ENCODE data around the gene GAS1.

GAS1 gene

DNA sequence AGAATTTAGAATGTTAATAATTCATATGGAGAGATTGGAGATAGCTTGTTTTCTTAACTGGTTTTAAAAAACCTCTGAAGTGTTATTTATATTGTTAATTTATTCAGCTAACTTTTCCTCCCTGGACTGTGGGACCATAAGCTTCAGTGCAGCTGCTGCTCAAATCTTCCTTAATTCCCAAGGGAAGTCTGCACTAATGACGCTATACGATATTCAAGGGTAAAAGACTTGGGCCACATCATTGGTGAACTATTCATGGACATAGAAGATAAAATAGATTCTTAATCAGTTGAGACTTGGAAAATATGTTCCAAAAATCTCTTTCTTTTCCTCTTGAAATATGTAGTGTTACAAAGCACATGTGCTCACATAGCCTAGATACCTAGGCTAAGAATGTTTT, 31.1 kb upstream of the GAS1 start:
- Histone ChIP-seq H3K36me3 (replicated peaks in 1 of 2; ENCODE audit: control insufficient read depth in 2 of 2, insufficient read depth in 2 of 2, low read length in 2 of 2) (no peaks in the 10 kb centered on the region), H2BK15ac (ENCODE audit: low read length) (no peak overlapping the region), H2AFZ (ENCODE audit: low read length) (no peak overlapping the region), H3K9me3 (replicated peaks in 1 of 2; ENCODE audit: control insufficient read depth in 2 of 2, insufficient read depth in 1 of 2, low read depth in 1 of 2, low read length in 2 of 2) (peaks cover 0 to 2% of the 10 kb centered on the region in 2 donors), H4K8ac (ENCODE audit: low read depth, low read length) (no peak overlapping the region), H3K79me1 (ENCODE audit: low read depth, low read length) (no peaks in the 10 kb centered on the region), H3K18ac (ENCODE audit: low read length) (no peak overlapping the region), H2BK5ac (ENCODE audit: low read length) (no peak overlapping the region), H3K27me3 (ENCODE audit: control insufficient read depth in 3 of 3, insufficient read depth in 3 of 3, low read depth in 1 of 3, low read length in 3 of 3) (no peaks in the 10 kb centered on the region), H2BK12ac (ENCODE audit: low read length) (no peak overlapping the region), H3K9ac (ENCODE audit: low read depth, low read length, poor library complexity) (no peak overlapping the region), H3K4ac (ENCODE audit: low read length) (no peak overlapping the region), H4K91ac (ENCODE audit: low read depth, low read length, poor library complexity) (no peak overlapping the region), H3K27ac (replicated peaks; ENCODE audit: low read length) (no peak overlapping the region), H3K4me1 (ENCODE audit: control insufficient read depth in 2 of 2, insufficient read depth in 1 of 2, low read depth in 1 of 2, low read length in 2 of 2) (no peaks in the 10 kb centered on the region), H3K23ac (ENCODE audit: low read depth, low read length, poor library complexity) (no peak overlapping the region), H3K14ac (ENCODE audit: low read length) (no peak overlapping the region), H2AK5ac (ENCODE audit: low read depth, low read length) (no peak overlapping the region), H2BK120ac (ENCODE audit: low read depth, low read length) (no peak overlapping the region), H3K4me3 (ENCODE audit: low read length in 2 of 2) (no peak overlapping the region), H3K4me2 (ENCODE audit: insufficient read depth, low read length, poor library complexity, severe bottlenecking) (no peak overlapping the region)
- DNase-seq (ENCODE audit: low spot score) = no peak
- WGBS, 2 donors (ENCODE audit: extremely low coverage in 2 of 2, insufficient read length in 2 of 2, insufficient replicate concordance in 1 of 2) = no CpG with 5 or more reads among the region's 2 CpGs

DNA sequence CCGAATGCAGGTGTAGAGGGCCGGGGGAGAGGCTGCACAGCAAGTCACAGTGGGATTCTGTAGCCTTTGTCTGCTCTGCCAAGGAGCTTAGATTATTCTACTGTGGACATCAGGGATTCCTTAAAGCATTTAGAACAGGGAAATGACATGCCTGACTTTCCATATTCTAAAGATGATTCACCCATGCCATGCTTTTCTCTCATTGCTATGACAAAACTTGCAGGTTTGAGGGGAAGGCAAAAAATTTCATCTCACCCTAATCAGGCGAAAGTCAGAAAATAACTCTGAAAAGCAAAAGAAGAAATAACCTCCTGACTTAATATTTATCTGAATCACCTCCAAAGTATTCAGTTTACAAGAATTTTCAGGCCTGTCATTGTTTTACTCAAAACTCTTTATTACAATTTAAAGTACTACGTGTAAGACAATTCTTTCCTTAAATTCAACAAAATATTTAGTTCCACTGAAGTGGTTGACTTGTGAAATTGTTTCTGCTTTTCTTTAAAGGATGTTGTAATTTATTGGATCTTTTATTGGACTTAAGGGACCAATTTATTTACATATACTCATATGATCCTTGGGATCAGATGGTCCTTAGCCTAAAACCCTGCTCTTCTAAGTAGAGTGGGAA, 30.0 kb upstream of the GAS1 start:
- H3K36me3 ChIP-seq (replicated peaks in 1 of 2; ENCODE audit: control insufficient read depth in 2 of 2, insufficient read depth in 2 of 2, low read length in 2 of 2) = no peaks in the 10 kb centered on the region
- H3K4ac ChIP-seq (ENCODE audit: low read length) = no peak overlapping the region
- no peak overlapping the region for H3K14ac ChIP-seq (ENCODE audit: low read length)
- H2BK120ac ChIP-seq (ENCODE audit: low read depth, low read length) = no peak overlapping the region
- no peak overlapping the region for H3K4me2 ChIP-seq (ENCODE audit: insufficient read depth, low read length, poor library complexity, severe bottlenecking)
- no peak overlapping the region for H2BK15ac ChIP-seq (ENCODE audit: low read length)
- DNase-seq (ENCODE audit: low spot score) = no peak
- no peak overlapping the region for H3K4me3 ChIP-seq (ENCODE audit: low read length in 2 of 2)
- H3K9me3 ChIP-seq (replicated peaks in 1 of 2; ENCODE audit: control insufficient read depth in 2 of 2, insufficient read depth in 1 of 2, low read depth in 1 of 2, low read length in 2 of 2) = peaks cover 0 to 2% of the 10 kb centered on the region in 2 donors
- H3K27ac ChIP-seq (replicated peaks; ENCODE audit: low read length) = no peak overlapping the region
- H3K18ac ChIP-seq (ENCODE audit: low read length) = no peak overlapping the region
- no peak overlapping the region for H3K23ac ChIP-seq (ENCODE audit: low read depth, low read length, poor library complexity)
- no peaks in the 10 kb centered on the region for H3K4me1 ChIP-seq (ENCODE audit: control insufficient read depth in 2 of 2, insufficient read depth in 1 of 2, low read depth in 1 of 2, low read length in 2 of 2)
- H4K8ac ChIP-seq (ENCODE audit: low read depth, low read length) = no peak overlapping the region
- no CpG with 5 or more reads among the region's 4 CpGs for WGBS, 2 donors (ENCODE audit: extremely low coverage in 2 of 2, insufficient read length in 2 of 2, insufficient replicate concordance in 1 of 2)
- no peak overlapping the region for H4K91ac ChIP-seq (ENCODE audit: low read depth, low read length, poor library complexity)
- no peak overlapping the region for H2BK12ac ChIP-seq (ENCODE audit: low read length)
- H2AFZ ChIP-seq (ENCODE audit: low read length) = no peak overlapping the region
- peaks cover 0 to 2% (median 0%) of the 10 kb centered on the region in 3 experiments for H3K27me3 ChIP-seq (ENCODE audit: control insufficient read depth in 3 of 3, insufficient read depth in 3 of 3, low read depth in 1 of 3, low read length in 3 of 3)
- H3K9ac ChIP-seq (ENCODE audit: low read depth, low read length, poor library complexity) = peak overlapping the region; percentile 25
- H2AK5ac ChIP-seq (ENCODE audit: low read depth, low read length) = peak overlapping the region; percentile 22
- H3K79me1 ChIP-seq (ENCODE audit: low read depth, low read length) = no peaks in the 10 kb centered on the region
- H2BK5ac ChIP-seq (ENCODE audit: low read length) = no peak overlapping the region

DNA sequence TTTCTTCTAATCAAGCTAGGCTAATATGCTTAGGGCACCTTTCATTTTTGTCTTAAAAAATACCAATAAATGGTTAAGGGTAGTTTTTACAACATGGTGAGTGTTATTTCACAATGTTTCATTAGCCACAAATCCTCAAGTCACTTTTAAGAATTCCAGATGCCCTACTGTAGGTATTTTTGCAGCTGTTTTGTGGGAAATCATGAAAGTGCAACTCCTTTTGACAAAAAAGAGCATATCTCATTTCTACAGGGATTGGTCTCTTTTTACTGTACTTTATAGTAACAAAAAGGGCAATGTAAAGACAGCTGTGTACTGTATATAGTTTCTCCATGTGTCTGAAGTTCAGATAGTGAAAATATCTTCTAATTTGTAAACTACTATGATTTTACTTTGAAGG, 28.3 kb upstream of the GAS1 start:
- H3K4me1 ChIP-seq (ENCODE audit: control insufficient read depth in 2 of 2, insufficient read depth in 1 of 2, low read depth in 1 of 2, low read length in 2 of 2) = no peaks in the 10 kb centered on the region
- no peak overlapping the region for H3K23ac ChIP-seq (ENCODE audit: low read depth, low read length, poor library complexity)

DNA sequence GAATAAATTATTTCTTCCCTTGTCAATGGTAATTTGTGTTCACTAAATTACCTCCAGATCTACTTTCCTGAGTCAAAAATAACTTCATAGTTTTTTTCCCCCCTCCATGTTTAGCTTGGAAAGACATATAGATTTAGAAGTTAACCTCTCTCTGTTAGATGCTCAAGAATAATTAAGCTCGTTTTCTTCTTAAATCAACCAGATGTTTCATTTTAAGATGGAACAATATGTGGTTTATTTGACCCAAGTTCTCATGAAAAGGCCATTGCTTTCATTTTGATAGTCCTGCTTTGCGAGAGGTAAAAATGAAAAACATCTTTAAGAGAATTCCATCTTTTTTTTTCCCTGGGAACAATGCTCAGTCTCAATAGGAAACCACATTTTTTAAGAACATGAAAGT, 27.7 kb upstream of the GAS1 start:
- no peak overlapping the region for H3K4ac ChIP-seq (ENCODE audit: low read length)
- no peak overlapping the region for H2BK15ac ChIP-seq (ENCODE audit: low read length)
- H2AK5ac ChIP-seq (ENCODE audit: low read depth, low read length) = no peak overlapping the region
- H2BK12ac ChIP-seq (ENCODE audit: low read length) = no peak overlapping the region
- no peaks in the 10 kb centered on the region for H3K79me1 ChIP-seq (ENCODE audit: low read depth, low read length)
- H3K14ac ChIP-seq (ENCODE audit: low read length) = no peak overlapping the region
- no peak overlapping the region for H4K8ac ChIP-seq (ENCODE audit: low read depth, low read length)
- H2AFZ ChIP-seq (ENCODE audit: low read length) = no peak overlapping the region
- H3K18ac ChIP-seq (ENCODE audit: low read length) = no peak overlapping the region
- no peak overlapping the region for H3K23ac ChIP-seq (ENCODE audit: low read depth, low read length, poor library complexity)
- DNase-seq (ENCODE audit: low spot score) = no peak
- H3K27ac ChIP-seq (replicated peaks; ENCODE audit: low read length) = no peak overlapping the region
- no peaks in the 10 kb centered on the region for H3K4me1 ChIP-seq (ENCODE audit: control insufficient read depth in 2 of 2, insufficient read depth in 1 of 2, low read depth in 1 of 2, low read length in 2 of 2)
- WGBS, 2 donors (ENCODE audit: extremely low coverage in 2 of 2, insufficient read length in 2 of 2, insufficient replicate concordance in 1 of 2) = no CpG with 5 or more reads among the region's 2 CpGs
- peaks cover 0 to 2% of the 10 kb centered on the region in 2 donors for H3K9me3 ChIP-seq (replicated peaks in 1 of 2; ENCODE audit: control insufficient read depth in 2 of 2, insufficient read depth in 1 of 2, low read depth in 1 of 2, low read length in 2 of 2)
- peaks cover 0 to 2% (median 0%) of the 10 kb centered on the region in 3 experiments for H3K27me3 ChIP-seq (ENCODE audit: control insufficient read depth in 3 of 3, insufficient read depth in 3 of 3, low read depth in 1 of 3, low read length in 3 of 3)
- no peak overlapping the region for H2BK5ac ChIP-seq (ENCODE audit: low read length)
- no peak overlapping the region for H3K4me3 ChIP-seq (ENCODE audit: low read length in 2 of 2)
- H2BK120ac ChIP-seq (ENCODE audit: low read depth, low read length) = no peak overlapping the region
- H3K9ac ChIP-seq (ENCODE audit: low read depth, low read length, poor library complexity) = no peak overlapping the region
- H3K4me2 ChIP-seq (ENCODE audit: insufficient read depth, low read length, poor library complexity, severe bottlenecking) = no peak overlapping the region
- no peaks in the 10 kb centered on the region for H3K36me3 ChIP-seq (replicated peaks in 1 of 2; ENCODE audit: control insufficient read depth in 2 of 2, insufficient read depth in 2 of 2, low read length in 2 of 2)
- H4K91ac ChIP-seq (ENCODE audit: low read depth, low read length, poor library complexity) = no peak overlapping the region

More for the DNA sequence above, 28.3 kb upstream of the GAS1 start:
- no peak overlapping the region for H3K4me2 ChIP-seq (ENCODE audit: insufficient read depth, low read length, poor library complexity, severe bottlenecking)
- peaks cover 0 to 2% (median 0%) of the 10 kb centered on the region in 3 experiments for H3K27me3 ChIP-seq (ENCODE audit: control insufficient read depth in 3 of 3, insufficient read depth in 3 of 3, low read depth in 1 of 3, low read length in 3 of 3)
- no peak for DNase-seq (ENCODE audit: low spot score)
- H2AFZ ChIP-seq (ENCODE audit: low read length) = no peak overlapping the region
- no peak overlapping the region for H3K4ac ChIP-seq (ENCODE audit: low read length)
- H2BK15ac ChIP-seq (ENCODE audit: low read length) = no peak overlapping the region
- H2AK5ac ChIP-seq (ENCODE audit: low read depth, low read length) = no peak overlapping the region
- no peak overlapping the region for H3K18ac ChIP-seq (ENCODE audit: low read length)
- no peaks in the 10 kb centered on the region for H3K36me3 ChIP-seq (replicated peaks in 1 of 2; ENCODE audit: control insufficient read depth in 2 of 2, insufficient read depth in 2 of 2, low read length in 2 of 2)
- H2BK12ac ChIP-seq (ENCODE audit: low read length) = no peak overlapping the region
- no peak overlapping the region for H3K14ac ChIP-seq (ENCODE audit: low read length)
- H2BK120ac ChIP-seq (ENCODE audit: low read depth, low read length) = no peak overlapping the region
- H4K8ac ChIP-seq (ENCODE audit: low read depth, low read length) = no peak overlapping the region
- H4K91ac ChIP-seq (ENCODE audit: low read depth, low read length, poor library complexity) = no peak overlapping the region
- H3K79me1 ChIP-seq (ENCODE audit: low read depth, low read length) = no peaks in the 10 kb centered on the region
- H3K9me3 ChIP-seq (replicated peaks in 1 of 2; ENCODE audit: control insufficient read depth in 2 of 2, insufficient read depth in 1 of 2, low read depth in 1 of 2, low read length in 2 of 2) = peaks cover 0 to 2% of the 10 kb centered on the region in 2 donors
- no peak overlapping the region for H3K27ac ChIP-seq (replicated peaks; ENCODE audit: low read length)
- no peak overlapping the region for H3K4me3 ChIP-seq (ENCODE audit: low read length in 2 of 2)
- H3K9ac ChIP-seq (ENCODE audit: low read depth, low read length, poor library complexity) = no peak overlapping the region
- no peak overlapping the region for H2BK5ac ChIP-seq (ENCODE audit: low read length)
